BJ (cell line): Measurements from ENCODE around the gene CRELD2. TPM values are rescaled to one million over a fixed set of nuclear protein-coding genes. Genes with fewer than 3 reads are reported as not detected.
A peak's percentile ranks its signal among the peaks of the same experiment; 100 is the strongest.

ENCODE experiments used
- CTCF ChIA-PET: fragments of 350-600 bp; formaldehyde crosslinking; extraction: SDS; loops from one replicate; lab custom pipeline; 2021; ENCODE audit warnings: antibody characterized with exemption, inconsistent platforms; lab: Yijun Ruan, JAX
- POLR2A ChIA-PET: fragments of 300-600 bp; sonication (Branson Sonifier 250); formaldehyde crosslinking; extraction: SDS; loops from one replicate; lab custom pipeline; 2021; ENCODE audit warnings: antibody characterized with exemption; lab: Charles Lee
- DNase-seq: peaks from one replicate; pipeline ENCODE4 v3.0.0-alpha.2; 2011; ENCODE audit warnings: low read depth
- H3K27me3 ChIP-seq: 2 replicates; pipeline ENCODE4 v1.6.0; 2011; ENCODE audit warnings: low read length; ENCODE audit not compliant: control insufficient read depth, insufficient read depth
- H3K36me3 ChIP-seq: 2 replicates; pipeline ENCODE4 v1.5.1; 2011; ENCODE audit warnings: low read length; ENCODE audit not compliant: control insufficient read depth, insufficient read depth
- H3K4me3 ChIP-seq: 2 replicates; pipeline ENCODE4 v1.5.1; 2011; ENCODE audit warnings: low read depth, mild to moderate bottlenecking, control low read depth, low read length
- CTCF ChIP-seq: IDR thresholded peaks from 2 replicates; pipeline ENCODE4 v1.5.1; 2011; ENCODE audit warnings: low read depth, mild to moderate bottlenecking, control low read depth, inconsistent platforms, low read length, moderate library complexity; ENCODE audit not compliant: insufficient read depth
- polyA plus RNA-seq: library from polyadenylated mRNA; depleted of rRNA; stranded (reverse); fragments of >200 nt; gene quantifications from 2 replicates; pipeline ENCODE4 v1.2.3, GENCODE V29; 2011

Gene CRELD2
- polyA plus RNA-seq, 1 experiment: 54.1 TPM

- CTCF ChIA-PET: interaction anchor here (1.2 to 1.4 kb wide), 2 partner anchors 17 to 41 kb away, joined by 3 to 4 read pairs; no protein-coding TSS in a partner anchor
- H3K36me3 ChIP-seq: no peaks in the 10 kb centered on the region
- peak overlapping the region; percentile 57 for H3K4me3 ChIP-seq
- no peak for DNase-seq
- H3K27me3 ChIP-seq: no peaks in the 10 kb centered on the region
- POLR2A ChIA-PET: no interaction called here
- TF ChIP-seq CTCF: no peak
Measured at GRCh38 chr22:49971232-49972162, 53.1 kb downstream of the CRELD2 start.

- Histone ChIP-seq H3K27me3 (no peaks in the 10 kb centered on the region), H3K4me3 (peak overlapping the region; percentile 57), H3K36me3 (no peaks in the 10 kb centered on the region)
- TF ChIP-seq CTCF: no peak
- ChIA-PET POLR2A (no interaction called here), CTCF (interaction anchor here (1.4 kb wide), 1 partner anchor 42 kb away, joined by 4 read pairs; no protein-coding TSS in a partner anchor)
- no peak for DNase-seq
Measured at GRCh38 chr22:49972163-49973017, 54.0 kb downstream of the CRELD2 start.

- ChIA-PET CTCF (no interaction called here), POLR2A (no interaction called here)
- DNase-seq: no peak
- no peak for TF ChIP-seq CTCF
- Histone ChIP-seq H3K27me3 (no peaks in the 10 kb centered on the region), H3K36me3 (no peaks in the 10 kb centered on the region), H3K4me3 (no peak overlapping the region)
Measured at GRCh38 chr22:49973018-49973961, 54.9 kb downstream of the CRELD2 start.

- no peak for TF ChIP-seq CTCF
- Histone ChIP-seq H3K4me3 (no peak overlapping the region), H3K27me3 (no peaks in the 10 kb centered on the region), H3K36me3 (no peaks in the 10 kb centered on the region)
- POLR2A ChIA-PET: no interaction called here
- CTCF ChIA-PET: interaction anchor here (1.4 kb wide), 1 partner anchor 45 kb away, joined by 8 read pairs; no protein-coding TSS in a partner anchor
- no peak for DNase-seq
Measured at GRCh38 chr22:49975543-49976389, 57.3 kb downstream of the CRELD2 start.
